Neural cell (in vitro differentiated cells): Measurements from ENCODE around the gene FAM227B. TPM values are rescaled to one million over a fixed set of nuclear protein-coding genes. Genes with fewer than 3 reads are reported as not detected.

Source experiments
- H2AFZ ChIP-seq: fragments of 200-600, 300-800 bp; sonication (generic), shearing (Covaris generic); 2 replicates; pipeline ENCODE4 v1.6.0; 2014; ENCODE audit warnings: low read depth, mild to moderate bottlenecking, antibody characterized with exemption, low read length, moderate library complexity
- H3F3A ChIP-seq: fragments of 200-600 bp; shearing (Covaris generic); 2 replicates; pipeline ENCODE4 v1.6.1; 2016; ENCODE audit warnings: mild to moderate bottlenecking, moderate library complexity, mixed read lengths, antibody characterized with exemption, low read length; ENCODE audit not compliant: insufficient read depth, poor library complexity, severe bottlenecking
- H3K27ac ChIP-seq: fragments of 200-600, 300-800 bp; sonication (generic), shearing (Covaris generic); 2 replicates; pipeline ENCODE4 v1.5.1; 2014; ENCODE audit warnings: mild to moderate bottlenecking, low read length, moderate library complexity
- H3K27me3 ChIP-seq: fragments of 300-800, 200-600 bp; sonication (generic), shearing (Covaris generic); 2 replicates; pipeline ENCODE4 v1.6.0; 2014; ENCODE audit warnings: mild to moderate bottlenecking, low read depth, low read length, moderate library complexity; ENCODE audit not compliant: insufficient read depth
- H3K36me3 ChIP-seq: fragments of 300-800, 200-600 bp; sonication (generic), shearing (Covaris generic); 2 replicates; pipeline ENCODE4 v1.5.1; 2014; ENCODE audit warnings: mild to moderate bottlenecking, antibody characterized with exemption, low read length, moderate library complexity; ENCODE audit not compliant: insufficient read depth
- H3K4me2 ChIP-seq: fragments of 300-800, 200-600 bp; sonication (generic), shearing (Covaris generic); 2 replicates; pipeline ENCODE4 v1.6.0; 2014; ENCODE audit warnings: mild to moderate bottlenecking, low read length
- H3K4me3 ChIP-seq: fragments of 300-800, 200-600 bp; sonication (generic), shearing (Covaris generic); 2 replicates; pipeline ENCODE4 v1.5.1; 2014; ENCODE audit warnings: mild to moderate bottlenecking, low read length, moderate library complexity
- H3K79me2 ChIP-seq: fragments of 200-600 bp; shearing (Covaris generic); replicated peaks from 2 replicates; pipeline ENCODE4 v1.6.0; 2014; ENCODE audit warnings: mild to moderate bottlenecking, low read length, moderate library complexity; ENCODE audit not compliant: insufficient read depth
- H3K9ac ChIP-seq: fragments of 300-800, 200-600 bp; sonication (generic), shearing (Covaris generic); 2 replicates; pipeline ENCODE4 v1.6.1; 2016; ENCODE audit warnings: mild to moderate bottlenecking, low read length, mixed read lengths
- H3K9me2 ChIP-seq: fragments of 200-600 bp; shearing (Covaris generic); 2 replicates; pipeline ENCODE4 v1.6.1; 2016; ENCODE audit warnings: mild to moderate bottlenecking, low read length, mixed read lengths; ENCODE audit not compliant: insufficient read depth
- H3K9me3 ChIP-seq: fragments of 200-600, 300-800 bp; sonication (generic), shearing (Covaris generic); 2 replicates; pipeline ENCODE4 v1.6.1; 2016; ENCODE audit warnings: mild to moderate bottlenecking, mixed run types, low read length, moderate library complexity, mixed read lengths
- H4K20me1 ChIP-seq: fragments of 200-600 bp; shearing (Covaris generic); 2 replicates; pipeline ENCODE4 v1.6.1; 2016; ENCODE audit warnings: mild to moderate bottlenecking, mixed run types; ENCODE audit not compliant: insufficient read depth
- CTCF ChIP-seq: fragments of 450-650 bp; IDR thresholded peaks from 2 replicates; pipeline ENCODE4 v1.5.1; 2014; ENCODE audit warnings: antibody characterized with exemption, mild to moderate bottlenecking, moderate library complexity; ENCODE audit not compliant: poor library complexity, severe bottlenecking
- EP300 ChIP-seq: fragments of 450-650 bp; conservative IDR thresholded peaks from 2 replicates; pipeline ENCODE4 v1.6.1; 2014; ENCODE audit warnings: antibody characterized with exemption, mild to moderate bottlenecking, moderate library complexity; ENCODE audit not compliant: poor library complexity, severe bottlenecking
- EZH2 ChIP-seq: fragments of 200-600, 300-800 bp; shearing (Covaris generic), sonication (generic); IDR thresholded peaks from 2 replicates; pipeline ENCODE4 v1.6.1; 2014; ENCODE audit warnings: antibody characterized with exemption, low read length, borderline replicate concordance, mild to moderate bottlenecking; ENCODE audit not compliant: insufficient read depth, poor library complexity, severe bottlenecking
- MXI1 ChIP-seq: fragments of 450-650 bp; conservative IDR thresholded peaks from 2 replicates; pipeline ENCODE4 v1.6.1; 2014; ENCODE audit warnings: antibody characterized with exemption, mild to moderate bottlenecking; ENCODE audit not compliant: poor library complexity, severe bottlenecking
- POLR2AphosphoS5 ChIP-seq: IDR thresholded peaks from 2 replicates; pipeline ENCODE4 v1.6.1; 2012
- RAD21 ChIP-seq: fragments of 450-650 bp; conservative IDR thresholded peaks from 2 replicates; pipeline ENCODE4 v1.6.1; 2014; ENCODE audit warnings: antibody characterized with exemption, mild to moderate bottlenecking, moderate library complexity
- REST ChIP-seq: IDR thresholded peaks from 2 replicates; pipeline ENCODE4 v1.6.1; 2012; ENCODE audit warnings: borderline replicate concordance
- SMC3 ChIP-seq: fragments of 450-650 bp; conservative IDR thresholded peaks from 2 replicates; pipeline ENCODE4 v1.6.1; 2014; ENCODE audit warnings: antibody characterized with exemption, mild to moderate bottlenecking, moderate library complexity; ENCODE audit not compliant: poor library complexity
- TAF1 ChIP-seq: IDR thresholded peaks from 2 replicates; pipeline ENCODE4 v1.6.1; 2012; ENCODE audit warnings: low read depth
- polyA plus RNA-seq: library from polyadenylated mRNA; depleted of rRNA; stranded (reverse); fragments of >200 nt; gene quantifications from 2 replicates; pipeline ENCODE4 v1.2.3, GENCODE V29; 2014

Gene FAM227B
- polyA plus RNA-seq, 1 donor from 2014 or later = 0.88 TPM

GRCh38 chr15:49427372-49427771 lies 193.2 kb downstream of the FAM227B start:
- Histone ChIP-seq H3K4me2 (no peak overlapping the region), H3K79me2 (no peaks in the 10 kb centered on the region), H3K9me2 (no peaks in the 10 kb centered on the region), H3K27ac (no peak overlapping the region), H4K20me1 (no peaks in the 10 kb centered on the region), H2AFZ (no peak overlapping the region), H3F3A (no peaks in the 10 kb centered on the region), H3K9ac (no peak overlapping the region), H3K4me3 (no peak overlapping the region), H3K9me3 (no peaks in the 10 kb centered on the region), H3K36me3 (no peaks in the 10 kb centered on the region), H3K27me3 (no peaks in the 10 kb centered on the region)
- TF ChIP-seq MXI1 (no peak), POLR2AphosphoS5 (no peak), EZH2 (no peak), RAD21 (no peak), EP300 (no peak)

GRCh38 chr15:49424954-49425353 lies 195.7 kb downstream of the FAM227B start:
- Histone ChIP-seq H3K27ac (no peak overlapping the region), H3K4me2 (no peak overlapping the region), H3K79me2 (no peaks in the 10 kb centered on the region), H3K9me3 (no peaks in the 10 kb centered on the region), H3K27me3 (no peaks in the 10 kb centered on the region), H3K9ac (no peak overlapping the region), H3K9me2 (no peaks in the 10 kb centered on the region), H4K20me1 (no peaks in the 10 kb centered on the region), H3F3A (no peaks in the 10 kb centered on the region), H3K36me3 (no peaks in the 10 kb centered on the region), H3K4me3 (no peak overlapping the region), H2AFZ (no peak overlapping the region)
- TF ChIP-seq RAD21 (no peak), EZH2 (no peak), SMC3 (no peak), CTCF (no peak), EP300 (no peak), MXI1 (no peak), POLR2AphosphoS5 (no peak), TAF1 (no peak), REST (no peak)
